Neuronal stem cell (in vitro differentiated cells): Measurements from ENCODE around the gene EPHA6.

Experiments
- DNase-seq: peaks from one replicate; pipeline ENCODE4 v3.0.0-alpha.2; 2013; ENCODE audit warnings: low spot score
- H2AFZ ChIP-seq: one replicate; pipeline ENCODE4 v1.6.1; 2013; ENCODE audit warnings: mild to moderate bottlenecking, low read length, inconsistent platforms
- H2AK5ac ChIP-seq: 2 replicates; pipeline ENCODE4 v1.6.1; 2013; ENCODE audit warnings: low read depth, mild to moderate bottlenecking, inconsistent platforms, low read length, moderate library complexity, mixed read lengths
- H2BK120ac ChIP-seq: 2 replicates; pipeline ENCODE4 v1.6.1; 2013; ENCODE audit warnings: low read depth, mild to moderate bottlenecking, inconsistent platforms, low read length, moderate library complexity, mixed read lengths
- H2BK12ac ChIP-seq: one replicate; pipeline ENCODE4 v1.6.1; 2013; ENCODE audit warnings: low read length, inconsistent platforms
- H2BK15ac ChIP-seq: 2 replicates; pipeline ENCODE4 v1.6.1; 2013; ENCODE audit warnings: mild to moderate bottlenecking, low read length, inconsistent platforms, mixed read lengths
- H2BK5ac ChIP-seq: one replicate; pipeline ENCODE4 v1.6.1; 2013; ENCODE audit warnings: inconsistent platforms, mild to moderate bottlenecking, low read length, moderate library complexity
- H3K14ac ChIP-seq: one replicate; pipeline ENCODE4 v1.6.1; 2013; ENCODE audit warnings: low read length, inconsistent platforms
- H3K18ac ChIP-seq: 2 replicates; pipeline ENCODE4 v1.6.1; 2013; ENCODE audit warnings: low read length, inconsistent platforms
- H3K23ac ChIP-seq: 2 replicates; pipeline ENCODE4 v1.6.1; 2013; ENCODE audit warnings: low read depth, mild to moderate bottlenecking, mixed read lengths, low read length, inconsistent platforms; ENCODE audit not compliant: poor library complexity
- H3K27ac ChIP-seq: replicated peaks from 3 replicates; pipeline ENCODE4 v1.5.1; 2013; ENCODE audit warnings: low read length, inconsistent platforms
- H3K27me3 ChIP-seq, 3 experiments: 2 replicates each; pipeline ENCODE4 v1.6.1; 2013; ENCODE audit warnings: low read length in 3 of 3, mild to moderate bottlenecking in 2 of 3, inconsistent platforms in 1 of 3, low read depth in 1 of 3, mixed read lengths in 1 of 3, moderate library complexity in 1 of 3; ENCODE audit not compliant: control insufficient read depth in 3 of 3, insufficient read depth in 3 of 3
- H3K36me3 ChIP-seq, 2 donors: replicated peaks in 1 of 2; 2 replicates each; pipeline ENCODE4 v1.6.1; 2013; ENCODE audit warnings: low read length in 2 of 2; ENCODE audit not compliant: control insufficient read depth in 2 of 2, insufficient read depth in 2 of 2
- H3K4ac ChIP-seq: 2 replicates; pipeline ENCODE4 v1.6.1; 2013; ENCODE audit warnings: inconsistent platforms, mild to moderate bottlenecking, low read length, moderate library complexity
- H3K4me1 ChIP-seq, 2 donors: 1 replicate in 1 of 2; 2 replicates in 1 of 2; pipeline ENCODE4 v1.6.1; 2013; ENCODE audit warnings: low read length in 2 of 2, low read depth in 1 of 2; ENCODE audit not compliant: control insufficient read depth in 2 of 2, insufficient read depth in 1 of 2
- H3K4me2 ChIP-seq: one replicate; pipeline ENCODE4 v1.6.1; 2013; ENCODE audit warnings: mild to moderate bottlenecking, low read length, inconsistent platforms; ENCODE audit not compliant: insufficient read depth, poor library complexity, severe bottlenecking
- H3K4me3 ChIP-seq, 2 donors: 2 replicates each; pipeline ENCODE4 v1.5.1; 2013; ENCODE audit warnings: low read length in 2 of 2, mild to moderate bottlenecking in 2 of 2, inconsistent platforms in 1 of 2, moderate library complexity in 1 of 2
- H3K79me1 ChIP-seq: one replicate; pipeline ENCODE4 v1.6.1; 2013; ENCODE audit warnings: low read depth, mild to moderate bottlenecking, inconsistent platforms, low read length, moderate library complexity
- H3K9ac ChIP-seq: one replicate; pipeline ENCODE4 v1.6.1; 2013; ENCODE audit warnings: mild to moderate bottlenecking, low read depth, low read length, inconsistent platforms; ENCODE audit not compliant: poor library complexity
- H3K9me3 ChIP-seq, 2 donors: replicated peaks in 1 of 2; 2 replicates each; pipeline versions ENCODE3 to v1.6.1; 2013; ENCODE audit warnings: low read length in 2 of 2, mild to moderate bottlenecking in 2 of 2, inconsistent platforms in 1 of 2, low read depth in 1 of 2, mixed read lengths in 1 of 2, moderate library complexity in 1 of 2; ENCODE audit not compliant: control insufficient read depth in 2 of 2, insufficient read depth in 1 of 2
- H4K8ac ChIP-seq: one replicate; pipeline ENCODE4 v1.6.1; 2013; ENCODE audit warnings: low read depth, mild to moderate bottlenecking, inconsistent platforms, low read length, moderate library complexity
- H4K91ac ChIP-seq: one replicate; pipeline ENCODE4 v1.6.1; 2013; ENCODE audit warnings: low read length, low read depth, mild to moderate bottlenecking, inconsistent platforms; ENCODE audit not compliant: poor library complexity
- WGBS, 2 donors: extraction: QIAGEN DNeasy Blood & Tissue Kit; methylation state at CpG; one replicate each; pipeline ENCODE4 v1.1.7; 2013; ENCODE audit warnings: missing lambda C conversion rate in 2 of 2, mixed read lengths in 1 of 2; ENCODE audit not compliant: insufficient read length in 2 of 2, insufficient replicate concordance in 1 of 2; ENCODE audit errors: extremely low coverage in 2 of 2; 5-methylcytosine and 5-hydroxymethylcytosine counted together

Gene EPHA6

DNA sequence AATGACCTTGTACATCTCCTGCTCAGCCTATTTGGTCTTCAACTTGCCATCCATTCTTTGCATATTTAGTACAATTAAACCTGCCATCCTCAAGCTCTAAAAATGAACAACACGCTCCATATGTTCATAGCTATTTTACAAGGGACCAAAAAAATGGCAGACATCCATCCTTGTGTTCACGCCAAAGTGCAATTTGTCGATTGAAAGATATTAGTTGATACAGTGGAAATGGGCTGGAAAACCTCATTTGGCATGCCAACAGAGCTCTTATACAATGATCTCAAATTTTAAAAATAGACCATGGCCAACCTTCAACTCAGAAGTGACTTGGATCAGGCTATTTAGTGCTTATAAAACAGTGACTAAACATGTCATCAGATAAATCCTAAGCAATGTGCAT lies 536.6 kb downstream of the EPHA6 start:
- DNase-seq = no peak
- H3K4me3 ChIP-seq = no peak overlapping the region
- no peaks in the 10 kb centered on the region for H3K4me1 ChIP-seq
- no peak overlapping the region for H3K9ac ChIP-seq
- no peak overlapping the region for H3K4me2 ChIP-seq
- no peak overlapping the region for H2BK12ac ChIP-seq
- H3K9me3 ChIP-seq = no peaks in the 10 kb centered on the region
- H3K27me3 ChIP-seq = no peaks in the 10 kb centered on the region
- no peak overlapping the region for H3K14ac ChIP-seq
- no peak overlapping the region for H3K4ac ChIP-seq
- H3K23ac ChIP-seq = no peak overlapping the region
- no peak overlapping the region for H2BK5ac ChIP-seq
- H3K27ac ChIP-seq = no peak overlapping the region
- H3K79me1 ChIP-seq = no peaks in the 10 kb centered on the region
- no peak overlapping the region for H4K91ac ChIP-seq
- H2BK120ac ChIP-seq = no peak overlapping the region
- H3K36me3 ChIP-seq = no peaks in the 10 kb centered on the region
- H4K8ac ChIP-seq = no peak overlapping the region
- H2AK5ac ChIP-seq = no peak overlapping the region
- no peak overlapping the region for H3K18ac ChIP-seq
- WGBS, 2 donors = no CpG with 5 or more reads among the region's 3 CpGs
- no peak overlapping the region for H2AFZ ChIP-seq
- no peak overlapping the region for H2BK15ac ChIP-seq

DNA sequence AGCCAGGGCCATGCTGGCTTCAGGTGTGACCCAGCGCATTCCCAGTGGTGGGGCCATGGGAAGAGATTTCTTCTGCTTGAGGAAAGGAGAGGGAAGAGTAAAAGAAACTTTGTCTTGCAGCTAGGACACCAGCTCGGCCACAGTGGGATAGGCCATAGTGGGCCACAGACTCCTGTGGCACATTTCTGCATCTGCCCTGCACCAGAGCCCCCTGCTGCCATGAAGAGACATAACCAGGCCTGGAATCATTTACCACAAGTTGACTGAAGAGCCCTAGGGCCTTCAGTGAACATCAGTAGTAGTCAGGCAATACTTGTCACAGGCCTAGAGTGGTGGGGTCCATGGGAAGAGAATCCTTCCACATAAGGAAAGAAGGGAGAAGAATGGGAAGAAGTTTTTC lies 538.8 kb downstream of the EPHA6 start:
- Histone ChIP-seq H3K36me3 (no peaks in the 10 kb centered on the region), H3K27me3 (no peaks in the 10 kb centered on the region), H2BK12ac (no peak overlapping the region), H4K91ac (no peak overlapping the region), H3K9ac (no peak overlapping the region), H3K18ac (no peak overlapping the region), H3K4me2 (no peak overlapping the region), H2BK5ac (no peak overlapping the region), H3K4me3 (no peak overlapping the region), H3K9me3 (no peaks in the 10 kb centered on the region), H2AK5ac (no peak overlapping the region), H3K79me1 (no peaks in the 10 kb centered on the region), H2BK15ac (no peak overlapping the region), H4K8ac (no peak overlapping the region), H3K4ac (no peak overlapping the region), H2BK120ac (no peak overlapping the region), H3K27ac (no peak overlapping the region), H3K23ac (no peak overlapping the region), H3K14ac (no peak overlapping the region), H3K4me1 (no peaks in the 10 kb centered on the region), H2AFZ (no peak overlapping the region)
- WGBS, 2 donors = no CpG with 5 or more reads among the region's 2 CpGs
- no peak for DNase-seq

DNA sequence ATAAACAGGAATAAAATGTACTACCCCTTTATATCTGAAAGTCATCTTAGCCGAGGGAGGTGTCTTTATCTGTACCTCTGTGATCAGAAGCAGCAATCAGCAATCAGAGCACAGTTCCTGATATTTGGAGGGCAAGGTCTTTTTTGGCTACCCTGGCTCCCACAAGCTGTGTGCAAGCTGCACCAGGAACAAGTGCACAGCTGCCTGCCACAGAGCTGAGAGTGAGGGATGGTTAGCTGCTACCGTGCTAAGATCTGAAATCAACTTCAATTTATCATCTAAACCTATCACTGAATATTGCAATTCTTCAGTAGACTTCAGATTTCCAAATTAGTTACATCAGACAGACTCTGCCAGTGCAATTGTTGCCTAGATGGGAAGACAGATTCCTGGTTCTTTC lies 545.6 kb downstream of the EPHA6 start:
- H3K27me3 ChIP-seq = no peaks in the 10 kb centered on the region
- no peak overlapping the region for H4K8ac ChIP-seq
- no peak overlapping the region for H2AFZ ChIP-seq
- no peaks in the 10 kb centered on the region for H3K4me1 ChIP-seq
- H2BK12ac ChIP-seq = no peak overlapping the region
- no peaks in the 10 kb centered on the region for H3K79me1 ChIP-seq
- no peak overlapping the region for H2BK5ac ChIP-seq
- H3K18ac ChIP-seq = no peak overlapping the region
- H3K23ac ChIP-seq = no peak overlapping the region
- no peak overlapping the region for H3K4ac ChIP-seq
- H3K4me3 ChIP-seq = no peak overlapping the region
- H2BK15ac ChIP-seq = no peak overlapping the region
- H3K14ac ChIP-seq = no peak overlapping the region
- no peak overlapping the region for H2BK120ac ChIP-seq
- whole genome bisulfite sequencing, 2 donors = no CpG with 5 or more reads among the region's 2 CpGs
- H2AK5ac ChIP-seq = no peak overlapping the region
- no peaks in the 10 kb centered on the region for H3K9me3 ChIP-seq
- DNase-seq = no peak
- no peaks in the 10 kb centered on the region for H3K36me3 ChIP-seq
- H3K27ac ChIP-seq = no peak overlapping the region
- no peak overlapping the region for H4K91ac ChIP-seq
- no peak overlapping the region for H3K9ac ChIP-seq
- no peak overlapping the region for H3K4me2 ChIP-seq

DNA sequence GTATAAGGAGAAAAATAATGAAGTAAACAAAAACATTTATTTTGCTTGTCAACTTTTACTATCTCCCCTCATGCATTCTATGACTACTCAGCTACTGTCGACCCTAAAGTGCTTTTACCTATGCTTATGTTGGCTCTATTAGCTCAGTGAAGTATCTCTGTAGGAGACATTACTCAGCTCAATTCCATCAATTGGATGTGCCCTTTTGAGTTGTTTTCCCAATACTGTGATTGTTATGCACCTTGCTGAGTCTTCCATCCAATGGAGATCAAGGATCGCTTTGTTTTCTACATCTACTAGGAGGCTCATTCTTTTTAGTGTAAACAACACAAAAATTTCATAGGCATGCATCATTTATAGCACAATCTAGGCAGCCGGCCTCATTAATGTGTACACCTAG lies 546.4 kb downstream of the EPHA6 start:
- H4K91ac ChIP-seq = no peak overlapping the region
- no CpG with 5 or more reads among the region's 3 CpGs for WGBS, 2 donors
- H2BK15ac ChIP-seq = no peak overlapping the region
- no peak overlapping the region for H2BK120ac ChIP-seq
- no peaks in the 10 kb centered on the region for H3K4me1 ChIP-seq
- no peak overlapping the region for H2BK12ac ChIP-seq
- H3K23ac ChIP-seq = no peak overlapping the region
- no peak overlapping the region for H2AFZ ChIP-seq
- no peaks in the 10 kb centered on the region for H3K36me3 ChIP-seq
- H4K8ac ChIP-seq = no peak overlapping the region
- no peak overlapping the region for H3K4me2 ChIP-seq
- H3K27me3 ChIP-seq = no peaks in the 10 kb centered on the region
- no peak overlapping the region for H3K14ac ChIP-seq
- H3K9ac ChIP-seq = no peak overlapping the region
- H3K27ac ChIP-seq = no peak overlapping the region
- no peak overlapping the region for H2AK5ac ChIP-seq
- H3K18ac ChIP-seq = no peak overlapping the region
- no peaks in the 10 kb centered on the region for H3K9me3 ChIP-seq
- DNase-seq = no peak
- H3K4ac ChIP-seq = no peak overlapping the region
- no peak overlapping the region for H2BK5ac ChIP-seq
- no peak overlapping the region for H3K4me3 ChIP-seq
- no peaks in the 10 kb centered on the region for H3K79me1 ChIP-seq
